Activated CD8-positive, alpha-beta memory T cell treated with anti-CD3 and anti-CD28 coated beads for 1 hour (primary cell): ENCODE measurements around the gene ABCD3.

Source experiments
- DNase-seq, 2 donors: peaks; one replicate each; pipeline ENCODE4 v3.0.0-alpha.2; 2020; ENCODE audit warnings: low read depth in 1 of 2; ENCODE audit errors: extremely low read depth in 1 of 2

Gene ABCD3

DNA sequence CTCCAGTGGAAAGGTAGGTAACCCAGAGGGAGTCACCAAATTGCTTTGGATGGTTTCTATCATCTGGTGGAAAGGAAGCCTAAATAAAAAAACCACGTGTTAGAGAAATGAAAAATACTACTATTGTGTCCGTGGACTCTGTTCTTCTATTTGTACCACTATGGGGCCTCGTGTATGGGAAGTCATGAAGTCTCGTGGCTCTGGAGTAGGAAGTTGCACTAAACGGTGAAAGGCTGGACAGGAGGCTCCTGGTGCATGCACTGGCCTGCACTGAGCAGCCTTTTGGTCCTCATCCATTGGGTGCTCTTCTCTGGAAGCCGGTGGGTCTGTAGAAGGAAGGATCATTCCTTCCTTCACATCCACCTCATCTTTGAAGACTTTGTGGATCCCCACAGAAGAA, 106.3 kb downstream of the ABCD3 start:
- no peak for DNase-seq

DNA sequence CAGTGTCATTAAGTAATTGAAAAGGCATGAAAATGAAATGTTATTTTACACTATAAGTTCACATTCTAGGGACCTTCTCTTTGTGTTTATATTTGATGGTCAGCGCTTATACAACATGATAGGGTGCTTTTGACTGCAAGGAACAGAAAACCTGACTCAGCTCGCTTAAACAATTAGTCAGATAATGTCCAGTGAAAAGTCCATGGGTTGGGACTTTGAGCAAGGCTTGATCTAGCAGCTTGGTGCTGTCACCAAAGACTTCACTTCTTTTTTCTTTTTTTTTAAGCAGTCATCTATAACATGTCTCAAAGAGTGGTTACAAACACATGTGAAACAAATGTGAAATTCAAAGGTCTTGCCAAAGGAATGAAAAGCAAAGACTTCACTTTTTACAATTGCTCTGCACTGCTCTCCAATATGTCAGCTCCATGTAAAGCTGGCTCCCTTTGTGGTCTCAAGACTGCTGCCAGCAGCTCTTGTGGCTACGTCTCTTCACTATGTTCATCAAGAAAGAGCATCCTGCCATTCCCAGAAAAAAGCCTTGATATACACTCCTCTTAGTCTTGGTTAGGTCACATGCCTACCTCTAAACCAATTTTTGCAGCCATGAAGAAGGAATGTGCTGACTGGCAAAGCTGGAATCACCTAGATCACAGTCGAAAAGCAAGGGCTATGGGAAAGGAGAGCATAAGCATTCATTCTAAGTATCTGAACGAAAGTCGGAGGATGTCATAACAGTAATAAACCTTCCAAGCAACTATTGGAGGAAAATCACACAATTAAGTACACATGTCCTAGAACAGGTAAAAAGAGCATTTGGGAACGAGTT, 108.2 kb downstream of the ABCD3 start:
- DNase-seq = no peak

DNA sequence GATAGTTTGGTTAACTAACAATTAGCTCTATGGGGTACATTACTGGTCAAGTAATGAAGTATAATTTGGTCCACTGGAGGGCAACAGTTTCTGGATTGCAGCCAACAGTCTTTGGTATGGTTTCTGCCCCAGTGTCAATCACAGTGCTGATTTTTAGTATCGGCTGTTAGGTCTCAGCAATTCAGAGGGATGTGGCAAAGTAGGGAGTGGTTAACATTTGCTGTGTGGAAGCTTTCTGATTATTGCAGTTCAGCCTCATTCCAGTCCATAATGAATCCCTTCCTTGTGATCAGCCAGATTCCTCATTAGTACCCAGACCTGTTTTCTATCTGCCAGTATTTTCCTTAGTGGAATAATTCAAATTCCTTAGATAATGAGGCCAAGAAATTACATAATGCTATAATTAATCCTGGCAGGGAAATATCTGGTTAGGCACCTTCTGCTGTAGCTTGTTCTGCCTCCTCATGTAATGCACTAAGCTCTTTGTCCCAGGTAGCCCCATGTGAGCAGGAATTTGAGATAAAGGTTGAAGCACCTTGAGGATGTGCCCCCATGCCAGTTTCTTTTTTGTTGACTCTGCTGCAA, 109.3 kb downstream of the ABCD3 start:
- DNase-seq = no peak

DNA sequence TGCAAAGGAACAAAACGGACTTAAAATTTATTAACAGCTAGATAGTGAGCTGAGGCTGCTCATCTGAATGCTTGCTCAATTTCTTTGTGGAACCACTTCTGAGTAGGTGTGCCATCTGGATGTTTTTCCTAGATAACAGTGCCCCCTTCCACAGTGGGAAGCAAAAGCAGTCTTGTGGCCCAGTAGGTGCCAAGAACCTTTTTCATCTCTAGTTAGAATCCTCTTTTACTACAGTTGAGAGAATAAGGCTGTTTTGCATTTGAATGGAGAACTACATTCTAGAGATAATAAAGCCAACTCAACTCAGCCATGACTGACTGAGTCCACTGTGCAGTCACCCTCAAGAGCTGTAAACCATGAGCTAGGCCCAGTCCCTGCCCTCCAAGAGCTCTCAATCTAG, 110.1 kb downstream of the ABCD3 start:
- no peak for DNase-seq

DNA sequence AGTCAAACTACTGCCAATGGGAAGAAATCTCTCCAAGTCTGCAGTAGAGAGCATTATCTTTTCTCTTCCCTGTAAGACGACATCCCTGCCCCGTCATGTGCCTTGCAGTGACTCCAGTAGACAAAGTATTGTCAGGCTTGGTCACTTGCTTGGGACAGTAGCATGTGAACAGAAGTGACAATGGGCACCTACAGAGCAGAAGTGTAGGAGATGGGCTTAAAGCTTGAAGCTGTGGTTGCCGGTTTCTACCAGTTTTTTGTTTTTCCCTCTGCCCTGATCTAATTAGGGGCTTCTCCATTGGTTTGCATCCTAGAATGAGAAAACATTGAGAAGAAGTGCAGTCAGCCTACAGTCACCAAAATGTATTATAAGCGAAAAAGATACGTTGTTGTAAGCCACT, 110.6 kb downstream of the ABCD3 start:
- DNase-seq = no peak

DNA sequence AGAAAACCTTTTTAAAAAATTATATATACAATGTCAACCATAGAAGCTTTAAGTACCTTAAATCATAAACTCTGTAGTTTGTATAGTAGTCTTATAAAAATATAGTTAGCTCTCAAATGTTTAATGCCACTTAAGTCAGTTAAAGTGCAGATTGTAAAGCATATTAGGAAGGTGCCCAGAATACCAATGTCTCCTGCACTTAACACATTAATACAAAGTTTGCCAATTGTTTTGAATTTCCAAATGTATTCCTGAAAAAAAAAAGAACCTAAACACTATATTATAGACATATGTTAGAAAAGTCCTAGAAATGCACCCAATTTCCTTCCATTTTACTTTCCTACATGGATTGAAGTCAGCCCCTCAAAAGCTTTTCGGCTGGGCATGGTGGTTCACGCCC, 111.2 kb downstream of the ABCD3 start:
- DNase-seq = no peak

DNA sequence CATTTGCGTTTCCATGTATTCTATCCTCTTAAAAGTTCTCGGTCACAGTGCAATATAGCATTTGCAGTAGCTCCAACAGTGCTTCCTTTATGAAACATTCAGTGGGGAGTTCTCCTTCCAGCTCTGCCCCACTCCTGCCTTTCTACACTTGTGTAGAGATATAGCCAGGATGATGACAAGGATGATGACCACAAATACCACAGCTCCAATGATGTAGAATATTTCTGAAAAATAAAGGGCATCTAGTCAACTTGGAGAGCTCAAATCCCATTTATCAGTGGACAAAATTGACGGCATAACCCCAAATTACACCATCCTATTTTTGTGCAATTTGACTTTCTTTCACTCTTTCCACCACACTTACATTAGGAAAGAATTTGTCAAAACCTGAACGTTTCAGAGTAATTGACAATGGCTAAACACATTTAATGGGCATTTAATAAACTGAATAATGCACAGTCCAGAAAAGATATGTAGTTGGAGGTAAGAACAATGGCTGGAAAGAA, 112.2 kb downstream of the ABCD3 start:
- no peak for DNase-seq

DNA sequence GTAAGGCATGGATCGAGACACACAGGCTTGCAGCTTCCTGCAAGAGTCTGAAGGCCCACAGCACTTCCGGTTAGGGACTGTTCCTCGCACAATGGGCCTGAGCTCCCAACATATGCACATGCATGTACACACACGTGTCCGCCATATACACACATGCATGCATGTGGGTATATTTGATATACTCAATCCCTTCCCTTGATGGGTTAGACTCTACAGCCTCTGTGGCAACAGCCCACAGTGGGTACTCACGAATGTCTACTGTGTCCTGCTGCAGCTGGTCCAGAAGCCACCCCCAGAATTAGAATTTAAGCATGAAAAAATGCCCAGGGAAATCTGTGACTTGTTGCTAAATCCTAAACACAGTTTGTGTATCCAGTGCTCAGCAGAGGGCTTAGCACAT, 113.5 kb downstream of the ABCD3 start:
- DNase-seq = no peak

DNA sequence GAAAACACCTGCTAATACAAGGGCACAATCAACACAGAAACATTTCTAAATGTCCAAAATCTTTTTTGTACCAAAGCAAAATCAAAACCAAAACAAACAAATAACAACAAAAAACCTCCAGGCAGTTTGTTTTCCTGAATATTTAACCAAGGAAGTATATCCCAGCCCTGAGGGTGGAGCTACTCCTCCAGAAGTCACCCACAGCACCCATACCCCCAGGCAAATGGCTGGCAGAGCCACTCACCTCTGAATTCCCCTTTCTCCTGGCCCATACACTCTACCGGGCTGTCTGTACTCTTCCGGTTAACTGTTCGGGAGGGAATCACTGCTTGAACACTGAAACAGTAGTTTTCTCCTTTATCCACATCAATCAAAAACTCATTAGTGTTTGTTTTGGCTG, 113.9 kb downstream of the ABCD3 start:
- DNase-seq = no peak

DNA sequence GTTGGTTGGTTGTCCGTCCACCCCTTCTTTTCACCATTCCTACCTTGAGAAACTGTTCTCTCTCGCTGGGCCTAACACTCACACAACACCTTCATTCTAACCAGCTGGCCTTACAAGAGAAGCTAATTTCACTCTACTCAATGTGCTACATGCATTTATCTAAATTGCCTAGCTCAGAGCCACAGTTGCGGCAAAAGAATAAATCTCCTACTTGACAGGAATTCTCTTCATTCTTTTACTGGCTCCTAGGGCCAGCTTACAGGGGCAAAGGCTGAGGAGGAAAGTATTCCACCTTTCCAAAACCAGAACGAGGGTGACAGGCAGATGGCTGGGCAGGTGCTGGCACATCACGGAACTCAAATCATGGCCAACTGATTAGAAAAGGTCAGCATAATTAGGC, 116.9 kb downstream of the ABCD3 start:
- no peak for DNase-seq

DNA sequence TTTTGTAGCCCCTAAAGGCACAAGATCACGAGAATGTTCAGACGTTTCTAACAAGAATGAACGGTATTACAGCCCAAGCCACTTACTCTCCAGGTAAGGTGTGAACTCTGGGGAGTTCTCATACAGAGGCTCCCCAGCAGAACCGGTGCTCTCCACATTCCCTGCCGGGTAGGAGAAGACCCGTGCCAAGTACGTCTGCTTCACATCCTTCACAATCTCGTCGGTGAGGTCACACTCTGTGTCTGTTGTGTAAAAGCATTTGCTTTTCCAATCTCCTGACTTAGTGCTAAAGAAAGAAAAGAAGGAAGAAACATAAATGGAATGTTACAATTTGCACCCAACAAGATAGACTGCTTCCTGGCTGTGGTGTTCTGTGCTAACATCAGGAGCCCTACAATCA, 117.7 kb downstream of the ABCD3 start:
- no peak for DNase-seq

DNA sequence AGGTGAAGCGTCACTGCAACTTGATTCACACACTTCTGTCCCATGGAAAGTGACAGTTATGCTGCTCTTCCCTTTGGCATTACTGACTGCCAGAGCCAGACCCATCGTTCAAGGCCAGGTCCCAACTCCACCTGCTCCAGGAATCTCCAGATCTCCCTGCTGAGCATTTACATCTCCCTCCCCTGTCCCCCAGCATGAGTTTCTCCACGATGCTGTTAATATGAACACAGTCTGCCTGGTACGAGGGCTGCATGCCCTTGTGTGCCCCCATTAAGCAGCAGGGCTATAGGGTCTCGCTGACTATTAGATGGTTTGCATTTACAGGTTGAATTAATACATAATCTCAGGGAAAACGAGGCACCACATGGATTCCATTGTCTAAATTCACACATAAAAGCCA, 119.1 kb downstream of the ABCD3 start:
- DNase-seq = no peak

DNA sequence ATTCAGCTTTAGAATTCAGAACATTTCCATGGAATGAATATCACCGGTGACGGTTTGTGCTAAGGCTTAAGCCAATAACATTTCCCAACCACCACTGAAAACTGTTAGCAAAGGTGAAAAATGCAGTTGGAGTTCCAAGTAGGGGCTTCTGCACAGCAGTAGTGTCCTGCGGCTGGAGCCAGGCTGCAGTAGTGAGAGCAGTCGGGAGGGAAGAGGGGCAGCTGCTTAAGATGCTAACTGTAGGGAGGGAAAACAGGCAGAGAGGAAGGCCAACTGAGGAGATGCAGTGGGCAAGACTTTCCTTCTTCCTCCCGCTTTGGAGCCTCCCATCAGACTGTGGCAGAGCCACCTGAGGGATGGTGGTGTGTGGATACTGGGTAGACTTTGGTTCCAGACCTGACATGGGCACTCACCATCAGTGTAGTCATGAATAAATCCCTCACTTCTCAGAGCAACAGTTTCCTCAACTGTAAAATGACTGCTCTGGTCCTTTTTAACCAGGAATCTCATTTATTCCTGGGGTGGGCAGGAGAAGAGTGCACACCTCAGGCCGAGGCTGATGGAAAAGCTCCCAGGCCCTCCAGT, 120.1 kb downstream of the ABCD3 start:
- no peak for DNase-seq

DNA sequence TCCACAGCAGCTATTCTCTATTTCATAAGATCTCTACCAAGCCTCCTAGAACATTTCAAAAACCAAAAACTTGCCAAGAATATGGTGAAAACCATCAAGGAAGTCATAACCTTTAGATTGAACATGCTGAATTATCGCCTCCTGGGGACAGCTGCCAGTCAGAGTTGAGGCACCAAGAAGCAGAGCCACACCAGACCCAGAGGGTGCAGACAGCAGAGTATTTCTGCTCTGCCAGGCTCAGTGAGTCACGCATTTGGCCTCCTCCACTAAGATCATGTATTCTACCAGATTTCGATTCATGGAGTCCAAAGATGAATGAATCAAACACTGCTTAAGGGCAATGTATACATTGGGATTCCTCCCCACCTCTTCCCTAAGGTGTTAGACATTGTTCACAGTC, 121.3 kb downstream of the ABCD3 start:
- DNase-seq = no peak

DNA sequence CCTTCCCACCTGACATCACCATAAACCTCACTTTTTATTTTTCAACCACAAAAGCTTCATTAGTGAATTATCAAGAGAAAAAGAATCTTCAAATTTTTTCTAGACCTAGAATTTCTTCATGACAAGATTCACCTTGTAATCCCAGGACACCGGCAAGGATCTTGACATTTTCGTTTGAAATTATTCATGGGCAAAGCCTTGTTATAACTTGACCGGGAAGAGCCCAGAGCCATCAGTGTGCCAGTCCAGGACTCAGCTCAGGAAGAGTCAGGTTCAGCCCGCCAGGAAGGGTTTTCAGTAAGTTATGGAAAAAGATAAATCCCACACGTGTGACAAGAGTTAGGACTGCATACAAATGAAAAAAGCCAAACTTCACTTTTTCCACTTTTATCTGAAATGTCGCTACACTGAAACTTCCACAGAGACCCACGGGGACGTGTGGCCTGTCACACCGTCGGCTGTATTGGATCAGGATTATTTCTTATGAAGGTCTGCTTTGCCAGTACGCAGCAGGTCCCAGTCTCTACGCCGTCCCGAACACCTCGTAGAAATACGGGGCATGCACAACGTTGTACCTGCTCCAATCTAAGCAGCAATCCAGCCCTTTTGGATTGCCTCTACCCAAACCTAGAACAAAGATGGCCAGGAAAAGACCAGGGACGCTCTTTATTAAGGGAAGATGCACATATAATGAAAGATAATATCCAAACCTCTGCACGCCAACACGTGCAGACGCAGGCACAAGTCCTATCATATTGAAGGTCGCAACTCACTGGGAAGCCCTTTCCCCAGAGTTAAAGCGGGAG, 122.5 kb downstream of the ABCD3 start:
- no peak for DNase-seq

DNA sequence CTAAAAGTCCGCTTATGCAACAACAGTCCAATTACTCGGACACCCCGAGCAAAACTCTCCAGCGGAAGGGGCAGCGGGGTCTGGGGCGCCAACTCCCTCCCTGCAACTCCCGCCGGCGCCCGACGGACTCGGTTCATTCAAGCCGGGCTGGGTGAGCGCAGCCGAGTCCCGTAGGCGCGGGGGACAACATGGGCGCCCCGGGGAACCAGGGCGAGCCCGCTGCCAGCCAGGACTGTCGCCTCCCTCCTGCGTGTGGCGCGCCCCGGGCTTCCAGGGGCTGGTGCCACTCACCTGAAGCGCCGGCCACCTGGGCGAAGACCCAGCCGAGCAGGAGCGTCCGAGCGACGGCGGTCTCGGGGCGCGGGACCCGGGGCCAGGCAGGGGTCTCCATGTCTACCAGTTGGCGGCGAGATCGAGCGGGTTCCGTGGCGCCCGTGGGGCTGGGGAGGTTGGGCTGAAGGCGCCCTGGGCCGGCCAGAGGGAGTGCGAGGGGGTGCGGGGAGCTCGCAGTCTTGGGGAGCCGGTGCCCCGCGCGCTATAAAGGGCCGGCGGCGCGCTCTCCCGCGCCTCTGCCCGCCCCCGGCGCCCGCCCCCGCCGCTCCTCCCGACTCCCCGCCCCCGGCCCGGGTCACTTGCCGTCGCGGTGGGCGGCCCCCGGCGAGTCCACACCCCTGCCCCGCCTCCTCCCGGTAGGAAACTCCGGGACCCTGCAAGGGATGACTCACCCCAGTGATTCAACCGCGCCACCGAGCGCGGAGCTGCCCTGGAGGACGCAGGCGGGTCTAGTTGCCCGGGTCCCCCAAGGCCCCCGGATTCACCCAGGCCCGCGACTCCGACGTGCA, 123.3 kb downstream of the ABCD3 start, which contains the start of gene F3:
Gene F3 (minus strand): TSS at position 514 of the 842 bp plus-strand sequence. CDS start 123 bp downstream, at position 391.
- DNase-seq = peak; percentile 3 to 40

DNA sequence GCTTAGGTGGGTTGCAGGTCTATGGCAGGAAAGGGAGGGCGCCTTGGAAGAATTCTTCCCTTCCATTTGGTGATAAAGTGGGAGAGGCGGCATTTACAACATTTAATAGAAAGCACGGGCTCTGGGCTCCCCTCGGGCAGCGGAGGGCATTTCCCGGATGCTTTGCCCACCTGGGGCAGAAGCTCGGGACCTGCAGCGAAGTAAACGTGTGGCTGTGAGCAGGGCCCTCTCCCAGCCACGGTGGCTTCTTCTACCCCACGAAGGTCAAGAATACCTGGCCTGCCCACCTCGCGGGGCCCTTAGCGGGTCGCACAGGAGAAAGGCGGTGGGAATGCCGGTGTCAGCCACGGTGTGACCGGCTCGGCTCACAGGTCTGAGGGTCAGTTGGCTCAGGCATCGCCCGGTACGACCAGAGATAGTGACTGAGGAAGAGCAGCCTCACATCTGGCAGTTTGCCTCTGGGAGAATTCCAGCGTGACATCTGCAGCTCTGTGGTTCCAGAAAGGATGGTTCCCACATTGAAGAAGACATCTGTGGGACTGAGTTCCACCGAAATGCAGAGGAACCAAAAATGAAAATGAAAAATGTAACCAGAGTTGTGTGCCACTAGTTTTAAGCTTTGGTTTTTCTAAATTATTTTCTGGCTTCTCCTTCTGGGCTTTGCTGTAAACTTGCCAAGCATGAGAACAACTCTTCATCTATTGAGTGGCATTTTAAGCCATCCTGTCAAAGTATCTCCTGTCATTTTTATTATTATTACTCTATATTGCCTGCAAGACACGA, 124.1 kb downstream of the ABCD3 start:
- no peak for DNase-seq

DNA sequence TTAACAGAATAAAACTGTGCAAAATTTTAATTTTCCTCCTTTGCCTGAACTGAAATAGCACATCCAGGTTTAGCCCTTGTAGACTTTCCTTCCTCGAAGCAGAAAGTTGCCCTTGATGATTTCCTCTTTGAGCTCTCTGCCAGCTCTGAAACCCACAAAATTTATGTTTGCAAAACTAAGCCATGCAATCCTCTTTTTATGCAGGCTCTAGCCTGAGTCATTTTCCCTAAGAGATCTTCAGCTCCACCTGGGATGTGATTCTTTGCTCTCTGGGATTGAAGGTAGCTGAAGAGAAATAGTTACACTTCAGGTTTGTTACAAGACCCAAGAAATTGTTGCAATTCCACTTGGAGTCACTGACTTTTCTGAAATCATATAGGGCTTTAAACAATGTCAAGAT, 124.8 kb downstream of the ABCD3 start:
- no peak for DNase-seq

DNA sequence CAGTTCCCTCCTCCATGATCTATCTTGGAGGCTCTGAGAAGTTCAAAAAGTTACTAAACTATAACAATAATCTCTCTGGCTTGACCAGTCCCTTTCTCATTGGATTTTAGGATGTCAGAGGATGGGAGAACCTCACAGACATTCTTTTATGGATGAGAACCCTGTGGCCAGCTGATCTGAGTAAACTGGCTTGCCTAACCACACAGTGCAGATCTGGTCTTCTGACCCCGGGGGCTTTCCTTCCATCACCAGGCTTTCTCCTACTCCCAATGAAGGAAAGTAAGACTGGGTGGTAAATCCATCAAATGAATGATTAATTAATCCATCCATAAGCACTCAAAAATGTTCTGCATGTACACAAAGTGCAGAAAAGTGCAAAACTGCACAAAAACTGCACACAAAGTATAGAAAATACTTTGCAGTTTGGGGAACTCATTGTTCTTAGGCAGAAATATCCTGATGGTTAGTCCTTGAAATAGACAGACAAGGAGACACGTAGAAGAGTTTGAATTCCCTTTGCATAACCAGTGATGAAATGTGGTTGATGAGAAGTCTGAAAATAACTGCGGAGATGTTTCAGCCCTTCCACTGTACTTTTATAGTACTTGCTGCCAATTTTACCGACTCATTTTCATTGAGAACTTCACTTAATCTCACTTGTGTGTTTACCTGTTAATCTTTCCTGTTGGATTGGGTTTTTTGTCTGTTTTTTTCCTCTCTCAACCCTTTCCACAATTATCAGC, 125.9 kb downstream of the ABCD3 start:
- no peak for DNase-seq
